Kidney epithelial cell (primary cell): ENCODE measurements around the gene CDH5. TPM values are rescaled to one million over a fixed set of nuclear protein-coding genes. Genes with fewer than 3 reads are reported as not detected.

Experiments
- DNase-seq: peaks from one replicate; pipeline ENCODE4 v3.0.0-alpha.2; 2010; ENCODE audit warnings: low read depth
- H3K27me3 ChIP-seq: 2 replicates; pipeline ENCODE4 v1.6.0; 2011; ENCODE audit warnings: low read length; ENCODE audit not compliant: control insufficient read depth, insufficient read depth
- H3K36me3 ChIP-seq: 2 replicates; pipeline ENCODE4 v1.5.1; 2011; ENCODE audit warnings: low read length; ENCODE audit not compliant: control insufficient read depth, insufficient read depth
- H3K4me3 ChIP-seq: 2 replicates; pipeline ENCODE4 v1.5.1; 2011; ENCODE audit warnings: low read depth, mild to moderate bottlenecking, control low read depth, low read length
- CTCF ChIP-seq: IDR thresholded peaks from 2 replicates; pipeline ENCODE4 v1.5.1; 2011; ENCODE audit warnings: mild to moderate bottlenecking, moderate library complexity, low read length, control low read depth, inconsistent platforms; ENCODE audit not compliant: insufficient read depth, poor library complexity, severe bottlenecking
- total RNA-seq: library from RNA; depleted of rRNA; stranded (reverse); fragments of >200 nt; gene quantifications from 2 replicates; pipeline ENCODE4 v1.2.3, GENCODE V29; 2015

Gene CDH5
- total RNA-seq, 1 donor from 2014 or later, result 0.67 TPM

- Histone ChIP-seq H3K4me3 (no peak overlapping the region), H3K36me3 (no peaks in the 10 kb centered on the region), H3K27me3 (no peaks in the 10 kb centered on the region)
- TF ChIP-seq CTCF, result no peak
- no peak for DNase-seq
Observed at GRCh38 chr16:66430214-66430613, 63.7 kb downstream of the CDH5 start.

- no peaks in the 10 kb centered on the region for H3K36me3 ChIP-seq
- no peak for TF ChIP-seq CTCF
- no peak for DNase-seq
- no peak overlapping the region for H3K4me3 ChIP-seq
- H3K27me3 ChIP-seq, result no peaks in the 10 kb centered on the region
Observed at GRCh38 chr16:66431760-66432159, 65.3 kb downstream of the CDH5 start.

GRCh38 chr16:66432429-66432828 is 65.9 kb downstream of the CDH5 start:
- Histone ChIP-seq H3K36me3 (no peaks in the 10 kb centered on the region), H3K27me3 (no peaks in the 10 kb centered on the region), H3K4me3 (no peak overlapping the region)
- no peak for TF ChIP-seq CTCF
- no peak for DNase-seq

- H3K27me3 ChIP-seq, result no peaks in the 10 kb centered on the region
- no peak for TF ChIP-seq CTCF
- no peak for DNase-seq
Observed at GRCh38 chr16:66434619-66435430, 68.3 kb downstream of the CDH5 start.

GRCh38 chr16:66435896-66436295 is 69.4 kb downstream of the CDH5 start:
- TF ChIP-seq CTCF, result no peak
- no peak overlapping the region for H3K4me3 ChIP-seq

More at GRCh38 chr16:66434619-66435430, 68.3 kb downstream of the CDH5 start:
- Histone ChIP-seq H3K36me3 (no peaks in the 10 kb centered on the region), H3K4me3 (no peak overlapping the region)

More at GRCh38 chr16:66435896-66436295, 69.4 kb downstream of the CDH5 start:
- Histone ChIP-seq H3K27me3 (no peaks in the 10 kb centered on the region), H3K36me3 (no peaks in the 10 kb centered on the region)
- DNase-seq, result no peak
